ENCODE results near the gene CELF2.

The CELF2 gene

DNA sequence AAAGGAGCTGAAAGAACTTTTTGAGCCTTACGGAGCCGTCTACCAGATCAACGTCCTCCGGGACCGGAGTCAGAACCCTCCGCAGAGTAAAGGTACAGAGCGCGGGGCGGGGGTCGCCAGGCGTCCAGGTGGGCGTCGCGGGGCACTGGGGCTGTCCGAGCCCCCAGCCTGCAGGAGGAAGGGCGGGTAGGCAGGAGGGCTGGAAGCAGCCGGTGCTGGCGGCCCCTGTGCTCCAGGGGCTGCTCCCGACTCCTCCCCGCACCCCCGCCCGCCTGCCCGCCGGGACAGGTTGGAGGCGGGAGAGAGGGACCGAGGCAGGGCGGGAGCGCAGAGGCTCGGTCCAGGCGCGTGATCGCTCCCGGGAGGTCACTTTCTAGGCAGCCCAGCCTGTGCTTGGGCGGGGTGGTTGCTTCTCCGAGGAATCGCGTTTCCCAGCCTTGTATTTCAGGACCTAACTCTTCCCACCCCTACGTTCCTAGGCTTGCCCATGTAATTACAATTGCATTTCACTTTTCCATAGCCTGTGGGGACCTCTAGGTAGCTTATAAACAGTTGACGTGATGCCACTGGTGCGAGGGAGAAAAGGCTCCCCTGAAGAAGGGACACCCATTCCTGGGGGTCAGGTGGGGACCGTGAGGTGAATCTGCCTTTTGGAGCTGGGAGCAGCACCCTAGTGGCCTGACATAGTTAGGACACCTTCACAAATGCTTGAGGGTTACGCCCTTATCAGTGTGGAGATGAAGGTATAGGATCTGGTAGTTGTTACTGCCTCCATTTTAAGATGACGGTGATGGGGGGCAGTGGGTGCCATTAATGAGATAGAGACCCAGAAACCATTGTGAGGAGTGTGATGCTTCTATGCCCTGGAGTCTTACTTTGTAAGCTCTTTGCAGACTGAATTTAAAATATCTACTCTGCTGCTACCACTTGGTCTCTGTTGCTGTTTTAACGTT lies 148.2 kb downstream of the CELF2 start:
- no peaks in the 10 kb centered on the region for H3K27me3 ChIP-seq (ENCODE audit: control insufficient read depth in 1 of 2, insufficient read depth in 2 of 2, low read length in 2 of 2)
- H3K4me3 ChIP-seq (ENCODE audit: low read depth in 1 of 2, low read length in 2 of 2) = peak overlapping the region; percentile 79 to 84
- peaks cover 17 to 19% of the 10 kb centered on the region in 2 donors for H3K4me1 ChIP-seq (ENCODE audit: control insufficient read depth in 1 of 2, insufficient read depth in 2 of 2, low read length in 2 of 2)
- no peaks in the 10 kb centered on the region for H3K9me3 ChIP-seq (ENCODE audit: control insufficient read depth in 1 of 2, low read length in 2 of 2)
- peak overlapping the region; percentile 65 to 77 for H3K9ac ChIP-seq (ENCODE audit: low read depth in 1 of 2, low read length in 2 of 2)
- peak overlapping the region; percentile 84 for H3K27ac ChIP-seq (ENCODE audit: low read depth, low read length)
- H3K36me3 ChIP-seq (ENCODE audit: control insufficient read depth in 1 of 2, insufficient read depth in 2 of 2, low read length in 2 of 2) = no peaks in the 10 kb centered on the region

DNA sequence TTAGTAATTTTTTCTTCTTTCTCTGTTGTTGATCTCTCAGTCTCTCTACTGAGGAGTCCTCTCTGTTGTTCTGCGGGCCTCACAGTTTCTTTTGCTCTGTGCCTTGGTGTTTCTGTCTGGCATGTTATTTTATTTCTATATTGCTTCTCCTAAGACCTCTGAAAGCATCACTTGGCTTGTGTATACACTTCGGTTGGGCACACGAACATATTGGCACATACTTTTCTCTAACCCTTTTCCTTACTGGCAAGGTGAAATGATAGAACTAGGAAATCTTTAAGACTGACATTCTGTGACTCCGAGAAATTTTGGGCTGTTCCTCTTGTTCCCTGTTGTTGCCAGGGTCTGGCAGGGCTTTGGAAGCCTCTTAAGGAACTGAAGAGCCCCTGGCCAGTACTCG lies 148.9 kb downstream of the CELF2 start:
- H3K4me3 ChIP-seq (ENCODE audit: low read depth in 1 of 2, low read length in 2 of 2) = peak overlapping the region; percentile 79 to 84
- H3K27ac ChIP-seq (ENCODE audit: low read depth, low read length) = peak overlapping the region; percentile 84
- H3K9me3 ChIP-seq (ENCODE audit: control insufficient read depth in 1 of 2, low read length in 2 of 2) = no peaks in the 10 kb centered on the region
- peaks cover 14% of the 10 kb centered on the region in 2 donors for H3K4me1 ChIP-seq (ENCODE audit: control insufficient read depth in 1 of 2, insufficient read depth in 2 of 2, low read length in 2 of 2)
- H3K36me3 ChIP-seq (ENCODE audit: control insufficient read depth in 1 of 2, insufficient read depth in 2 of 2, low read length in 2 of 2) = no peaks in the 10 kb centered on the region
- H3K27me3 ChIP-seq (ENCODE audit: control insufficient read depth in 1 of 2, insufficient read depth in 2 of 2, low read length in 2 of 2) = no peaks in the 10 kb centered on the region
- peak overlapping the region; percentile 49 to 77 for H3K9ac ChIP-seq (ENCODE audit: low read depth in 1 of 2, low read length in 2 of 2)

DNA sequence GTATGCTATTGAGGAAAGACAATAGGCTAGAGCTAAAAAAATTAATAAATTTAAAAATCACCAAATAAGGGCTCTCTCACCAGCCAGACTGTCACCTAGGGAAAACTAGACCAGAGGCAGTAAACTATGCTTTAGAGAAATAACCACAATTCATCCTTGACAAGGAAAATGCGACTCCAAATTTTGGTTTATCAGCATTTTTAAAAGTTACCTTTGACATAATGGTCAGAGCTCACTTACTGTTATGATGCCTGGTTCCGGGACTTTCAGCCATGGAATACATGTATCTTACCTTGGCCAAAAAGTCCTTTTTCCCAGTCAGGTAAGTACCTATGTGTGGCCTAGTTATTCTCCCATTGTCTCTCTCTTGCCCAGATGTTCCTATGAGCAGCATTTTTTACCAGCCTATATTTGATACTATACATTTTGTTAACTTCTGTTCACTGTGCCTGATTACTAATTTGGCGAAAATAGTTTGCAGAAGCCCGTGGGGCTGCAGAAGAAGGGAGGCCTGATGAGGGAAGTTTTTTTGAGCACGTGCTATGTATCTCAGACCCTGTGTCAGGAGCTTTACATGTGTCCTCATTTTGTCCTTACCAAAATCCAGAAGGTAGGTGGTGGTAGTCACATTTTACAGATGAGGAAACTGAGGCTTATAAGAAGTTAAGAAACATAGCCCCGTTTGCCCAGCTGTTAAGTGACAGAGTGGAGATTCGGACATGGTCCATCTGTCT lies 149.7 kb downstream of the CELF2 start:
- peak overlapping the region; percentile 49 to 77 for H3K9ac ChIP-seq (ENCODE audit: low read depth in 1 of 2, low read length in 2 of 2)
- peak overlapping the region; percentile 79 to 84 for H3K4me3 ChIP-seq (ENCODE audit: low read depth in 1 of 2, low read length in 2 of 2)
- H3K36me3 ChIP-seq (ENCODE audit: control insufficient read depth in 1 of 2, insufficient read depth in 2 of 2, low read length in 2 of 2) = no peaks in the 10 kb centered on the region
- H3K27ac ChIP-seq (ENCODE audit: low read depth, low read length) = no peak overlapping the region
- no peaks in the 10 kb centered on the region for H3K27me3 ChIP-seq (ENCODE audit: control insufficient read depth in 1 of 2, insufficient read depth in 2 of 2, low read length in 2 of 2)
- H3K9me3 ChIP-seq (ENCODE audit: control insufficient read depth in 1 of 2, low read length in 2 of 2) = no peaks in the 10 kb centered on the region
- peaks cover 7 to 9% of the 10 kb centered on the region in 2 donors for H3K4me1 ChIP-seq (ENCODE audit: control insufficient read depth in 1 of 2, insufficient read depth in 2 of 2, low read length in 2 of 2)

DNA sequence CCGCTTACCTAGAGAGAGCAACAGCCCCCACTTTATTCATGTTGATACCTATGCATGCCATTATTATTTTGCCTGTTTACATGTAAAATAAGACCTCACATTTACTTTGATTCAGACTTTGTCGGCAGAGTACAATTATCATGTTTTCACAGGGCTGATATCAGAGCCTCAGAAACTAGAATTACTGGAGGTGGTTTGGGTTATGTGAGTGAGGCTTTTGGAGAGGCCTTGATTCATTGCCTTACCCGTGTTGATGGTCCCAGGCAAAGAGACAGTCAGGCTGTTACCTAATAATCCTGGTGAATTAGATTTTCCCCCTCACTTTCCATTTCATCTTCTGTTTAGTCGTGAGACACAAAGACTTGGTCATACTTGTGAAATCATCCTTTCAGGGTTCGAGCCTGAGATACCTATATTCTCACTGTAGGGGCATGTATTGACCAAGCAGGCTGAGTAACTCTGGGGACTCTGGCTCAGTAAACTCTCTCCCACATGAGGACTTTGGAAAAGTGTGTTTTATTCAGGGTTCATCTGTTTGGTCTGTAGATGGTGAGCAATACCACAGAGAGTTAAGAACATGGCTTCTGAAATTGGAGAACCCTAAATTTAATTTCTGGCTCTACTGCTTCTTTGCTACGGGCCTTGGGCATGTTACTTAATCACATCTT lies 150.9 kb downstream of the CELF2 start:
- peak overlapping the region; percentile 36 to 77 for H3K9ac ChIP-seq (ENCODE audit: low read depth in 1 of 2, low read length in 2 of 2)
- no peaks in the 10 kb centered on the region for H3K9me3 ChIP-seq (ENCODE audit: control insufficient read depth in 1 of 2, low read length in 2 of 2)
- peak overlapping the region; percentile 79 to 84 for H3K4me3 ChIP-seq (ENCODE audit: low read depth in 1 of 2, low read length in 2 of 2)
- no peaks in the 10 kb centered on the region for H3K36me3 ChIP-seq (ENCODE audit: control insufficient read depth in 1 of 2, insufficient read depth in 2 of 2, low read length in 2 of 2)
- no peak overlapping the region for H3K27ac ChIP-seq (ENCODE audit: low read depth, low read length)
- no peaks in the 10 kb centered on the region for H3K27me3 ChIP-seq (ENCODE audit: control insufficient read depth in 1 of 2, insufficient read depth in 2 of 2, low read length in 2 of 2)
- H3K4me1 ChIP-seq (ENCODE audit: control insufficient read depth in 1 of 2, insufficient read depth in 2 of 2, low read length in 2 of 2) = peaks cover 3 to 13% of the 10 kb centered on the region in 2 donors

DNA sequence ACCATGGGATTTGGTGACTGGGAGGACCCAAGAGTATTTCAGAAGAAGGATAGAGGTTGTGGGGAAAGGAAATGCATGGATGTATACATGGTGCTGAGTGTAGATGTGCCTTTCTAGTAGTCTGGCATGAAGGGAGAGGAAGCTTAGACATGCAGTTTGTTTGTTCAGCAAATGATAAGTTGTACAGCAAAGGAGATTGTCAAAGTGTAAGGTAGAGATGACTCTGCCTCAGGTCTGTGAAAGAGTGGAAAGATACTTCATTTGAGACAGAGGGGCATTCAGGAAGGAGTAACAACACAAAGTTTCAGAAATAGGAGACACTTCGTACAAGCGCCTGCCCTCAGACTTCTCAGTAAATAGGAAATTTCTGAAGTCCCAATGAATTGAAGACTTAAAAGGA lies 152.3 kb downstream of the CELF2 start:
- peaks cover 8 to 13% of the 10 kb centered on the region in 2 donors for H3K4me1 ChIP-seq (ENCODE audit: control insufficient read depth in 1 of 2, insufficient read depth in 2 of 2, low read length in 2 of 2)
- H3K9ac ChIP-seq (ENCODE audit: low read depth in 1 of 2, low read length in 2 of 2) = peak overlapping the region; percentile 27 to 49
- no peaks in the 10 kb centered on the region for H3K27me3 ChIP-seq (ENCODE audit: control insufficient read depth in 1 of 2, insufficient read depth in 2 of 2, low read length in 2 of 2)
- no peaks in the 10 kb centered on the region for H3K9me3 ChIP-seq (ENCODE audit: control insufficient read depth in 1 of 2, low read length in 2 of 2)
- no peaks in the 10 kb centered on the region for H3K36me3 ChIP-seq (ENCODE audit: control insufficient read depth in 1 of 2, insufficient read depth in 2 of 2, low read length in 2 of 2)
- peak overlapping the region; percentile 23 for H3K27ac ChIP-seq (ENCODE audit: low read depth, low read length)
- H3K4me3 ChIP-seq (ENCODE audit: low read depth in 1 of 2, low read length in 2 of 2) = peak overlapping the region; percentile 44 to 84

DNA sequence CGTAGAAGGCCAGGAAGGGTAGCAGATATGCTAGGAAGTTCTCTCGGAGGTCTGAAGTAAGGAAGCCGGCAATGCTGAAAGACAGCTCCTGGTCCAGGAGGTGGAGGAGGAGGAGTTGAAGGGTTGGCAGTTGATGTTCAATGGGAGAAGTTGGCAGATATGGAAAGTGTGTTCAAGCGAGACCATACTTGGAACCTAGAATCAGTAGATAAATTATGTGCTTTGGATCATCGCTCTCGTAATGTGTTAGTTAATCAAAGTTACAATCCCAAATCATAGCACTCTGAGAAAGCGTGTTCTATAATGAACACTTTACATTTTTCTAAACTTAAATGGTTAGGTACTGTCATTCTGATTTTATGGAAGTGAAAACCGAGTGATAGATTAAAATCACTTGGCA lies 152.9 kb downstream of the CELF2 start:
- H3K9me3 ChIP-seq (ENCODE audit: control insufficient read depth in 1 of 2, low read length in 2 of 2) = no peaks in the 10 kb centered on the region
- H3K27ac ChIP-seq (ENCODE audit: low read depth, low read length) = peak overlapping the region; percentile 23
- H3K36me3 ChIP-seq (ENCODE audit: control insufficient read depth in 1 of 2, insufficient read depth in 2 of 2, low read length in 2 of 2) = no peaks in the 10 kb centered on the region
- H3K4me3 ChIP-seq (ENCODE audit: low read depth in 1 of 2, low read length in 2 of 2) = peak overlapping the region; percentile 13 to 44
- peaks cover 7 to 8% of the 10 kb centered on the region in 2 donors for H3K4me1 ChIP-seq (ENCODE audit: control insufficient read depth in 1 of 2, insufficient read depth in 2 of 2, low read length in 2 of 2)
- peak overlapping the region; percentile 27 to 49 for H3K9ac ChIP-seq (ENCODE audit: low read depth in 1 of 2, low read length in 2 of 2)
- no peaks in the 10 kb centered on the region for H3K27me3 ChIP-seq (ENCODE audit: control insufficient read depth in 1 of 2, insufficient read depth in 2 of 2, low read length in 2 of 2)

DNA sequence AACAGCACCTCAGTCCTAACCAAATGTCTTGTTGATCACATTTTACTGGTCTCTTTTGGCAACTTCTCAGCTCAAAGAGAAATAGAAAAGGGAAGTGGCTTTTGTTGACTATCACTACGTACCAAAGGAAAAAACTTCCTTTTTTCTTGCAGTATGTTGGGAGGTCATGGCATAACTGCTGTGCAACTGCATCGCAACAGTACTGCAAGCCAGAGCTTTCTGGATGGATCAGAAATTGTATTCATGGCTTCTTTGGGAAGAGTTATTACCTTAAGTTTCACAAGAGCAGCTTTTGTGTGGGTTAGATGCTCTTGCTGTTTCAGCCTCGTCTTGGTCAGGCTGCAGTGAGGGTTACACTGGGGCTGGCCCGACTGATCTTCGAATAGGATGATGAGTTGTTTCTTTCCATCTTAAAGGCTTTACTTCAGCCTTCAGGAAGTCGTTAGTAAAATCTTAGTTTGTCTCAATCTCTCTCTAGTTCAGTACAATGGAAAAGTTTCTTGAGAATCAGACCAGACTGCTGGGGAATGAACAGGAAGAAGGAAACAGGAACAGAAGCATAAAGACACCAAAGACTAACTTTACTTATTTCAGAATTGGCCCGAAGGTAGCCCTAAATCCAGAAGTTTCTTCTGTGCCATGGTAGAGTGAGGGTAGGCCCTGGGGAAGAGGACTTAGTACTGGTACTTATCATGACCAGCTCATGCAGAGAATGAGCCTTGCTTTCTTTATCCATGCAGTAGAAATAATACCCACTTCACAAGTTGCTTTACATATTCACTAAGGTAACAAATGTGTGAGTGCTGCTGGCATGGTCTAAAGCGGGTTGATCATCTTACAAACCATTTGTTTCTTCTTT lies 153.6 kb downstream of the CELF2 start:
- no peak overlapping the region for H3K27ac ChIP-seq (ENCODE audit: low read depth, low read length)
- no peaks in the 10 kb centered on the region for H3K9me3 ChIP-seq (ENCODE audit: control insufficient read depth in 1 of 2, low read length in 2 of 2)
- peaks cover 5 to 12% of the 10 kb centered on the region in 2 donors for H3K4me1 ChIP-seq (ENCODE audit: control insufficient read depth in 1 of 2, insufficient read depth in 2 of 2, low read length in 2 of 2)
- H3K4me3 ChIP-seq (ENCODE audit: low read depth in 1 of 2, low read length in 2 of 2) = peak overlapping the region; percentile 9 to 46
- H3K27me3 ChIP-seq (ENCODE audit: control insufficient read depth in 1 of 2, insufficient read depth in 2 of 2, low read length in 2 of 2) = no peaks in the 10 kb centered on the region
- H3K9ac ChIP-seq (ENCODE audit: low read depth in 1 of 2, low read length in 2 of 2) = peak overlapping the region in 1 of 2 donors; percentile 28
- H3K36me3 ChIP-seq (ENCODE audit: control insufficient read depth in 1 of 2, insufficient read depth in 2 of 2, low read length in 2 of 2) = no peaks in the 10 kb centered on the region

DNA sequence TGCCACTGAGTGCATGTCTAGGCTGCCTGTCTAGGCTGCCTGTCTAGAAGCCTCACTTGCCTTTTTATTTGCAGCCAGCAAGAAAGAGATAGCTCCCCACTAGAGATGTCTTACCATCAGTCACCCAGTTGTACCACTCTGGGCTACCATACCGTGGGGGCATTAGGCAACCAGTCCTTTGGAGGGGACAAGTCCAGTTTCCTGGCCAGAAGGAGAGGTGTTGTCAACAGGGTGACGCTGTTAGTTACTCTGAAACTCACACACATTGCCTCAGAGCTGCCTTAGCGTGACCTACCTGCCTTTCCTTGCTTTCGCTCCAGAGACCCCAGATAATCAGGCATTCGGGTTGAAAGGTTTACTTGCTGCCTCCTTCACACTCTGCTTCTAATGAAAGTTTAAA lies 155.4 kb downstream of the CELF2 start:
- Histone ChIP-seq H3K4me3 (ENCODE audit: low read depth in 1 of 2, low read length in 2 of 2) (no peak overlapping the region), H3K27ac (ENCODE audit: low read depth, low read length) (no peak overlapping the region), H3K36me3 (ENCODE audit: control insufficient read depth in 1 of 2, insufficient read depth in 2 of 2, low read length in 2 of 2) (no peaks in the 10 kb centered on the region), H3K9me3 (ENCODE audit: control insufficient read depth in 1 of 2, low read length in 2 of 2) (no peaks in the 10 kb centered on the region), H3K27me3 (ENCODE audit: control insufficient read depth in 1 of 2, insufficient read depth in 2 of 2, low read length in 2 of 2) (no peaks in the 10 kb centered on the region), H3K9ac (ENCODE audit: low read depth in 1 of 2, low read length in 2 of 2) (peak overlapping the region; percentile 25 to 42), H3K4me1 (ENCODE audit: control insufficient read depth in 1 of 2, insufficient read depth in 2 of 2, low read length in 2 of 2) (peaks cover 12 to 20% of the 10 kb centered on the region in 2 donors)

DNA sequence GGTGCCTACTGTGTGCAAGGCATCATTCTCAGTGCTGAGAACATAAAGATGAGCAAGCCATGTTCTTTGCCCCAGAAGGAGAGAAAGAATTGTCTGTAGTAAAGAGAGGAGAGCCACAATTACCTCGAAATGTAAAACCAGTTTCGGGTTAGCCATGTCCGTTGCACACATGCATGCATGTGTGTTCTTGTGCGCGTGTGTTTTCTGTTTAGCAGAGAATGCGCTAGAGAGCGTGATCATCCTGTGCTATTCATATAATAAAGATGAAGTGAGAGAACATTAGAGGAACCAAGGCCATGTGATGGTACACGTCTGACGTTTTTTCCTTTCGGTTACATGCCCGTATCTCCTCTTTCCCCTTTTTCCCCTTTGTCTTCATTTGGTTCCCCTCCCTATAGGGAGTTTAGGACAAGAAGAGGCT lies 158.2 kb downstream of the CELF2 start:
- Histone ChIP-seq H3K4me3 (ENCODE audit: low read depth in 1 of 2, low read length in 2 of 2) (peak overlapping the region; percentile 11 to 18), H3K36me3 (ENCODE audit: control insufficient read depth in 1 of 2, insufficient read depth in 2 of 2, low read length in 2 of 2) (no peaks in the 10 kb centered on the region), H3K9me3 (ENCODE audit: control insufficient read depth in 1 of 2, low read length in 2 of 2) (no peaks in the 10 kb centered on the region), H3K4me1 (ENCODE audit: control insufficient read depth in 1 of 2, insufficient read depth in 2 of 2, low read length in 2 of 2) (peaks cover 25 to 29% of the 10 kb centered on the region in 2 donors), H3K9ac (ENCODE audit: low read depth in 1 of 2, low read length in 2 of 2) (peak overlapping the region in 1 of 2 donors; percentile 20), H3K27me3 (ENCODE audit: control insufficient read depth in 1 of 2, insufficient read depth in 2 of 2, low read length in 2 of 2) (no peaks in the 10 kb centered on the region), H3K27ac (ENCODE audit: low read depth, low read length) (no peak overlapping the region)
